Right lobe of liver (tissue), 4 donors: Measurements from ENCODE around the gene PRRG4.

Experiments
- POLR2A ChIP-seq: fragments of 450-650 bp; IDR thresholded peaks from one replicate; pipeline ENCODE4 v1.6.1; 2017; ENCODE audit warnings: antibody characterized with exemption, mild to moderate bottlenecking
- TF ChIP-seq, protein P1 (sequence below), 4 donors: fragments of 200-600 bp in 3 of 4; fragments of 450-650 bp in 1 of 4; IDR thresholded peaks; one replicate each; pipeline versions ENCODE4 v1.5.1 to v1.8.0; 2016 to 2022; ENCODE audit warnings: antibody characterized with exemption in 4 of 4, mild to moderate bottlenecking in 2 of 4
- donor health status: DM: no; HTN: no; CAD: no.
- donor health status: DM: no; HTN: no; CAD: no.
- donor health status: DM: no; HTN: yes; CAD: no.

- no peak for TF ChIP-seq POLR2A
- TF ChIP-seq, protein P1, sequence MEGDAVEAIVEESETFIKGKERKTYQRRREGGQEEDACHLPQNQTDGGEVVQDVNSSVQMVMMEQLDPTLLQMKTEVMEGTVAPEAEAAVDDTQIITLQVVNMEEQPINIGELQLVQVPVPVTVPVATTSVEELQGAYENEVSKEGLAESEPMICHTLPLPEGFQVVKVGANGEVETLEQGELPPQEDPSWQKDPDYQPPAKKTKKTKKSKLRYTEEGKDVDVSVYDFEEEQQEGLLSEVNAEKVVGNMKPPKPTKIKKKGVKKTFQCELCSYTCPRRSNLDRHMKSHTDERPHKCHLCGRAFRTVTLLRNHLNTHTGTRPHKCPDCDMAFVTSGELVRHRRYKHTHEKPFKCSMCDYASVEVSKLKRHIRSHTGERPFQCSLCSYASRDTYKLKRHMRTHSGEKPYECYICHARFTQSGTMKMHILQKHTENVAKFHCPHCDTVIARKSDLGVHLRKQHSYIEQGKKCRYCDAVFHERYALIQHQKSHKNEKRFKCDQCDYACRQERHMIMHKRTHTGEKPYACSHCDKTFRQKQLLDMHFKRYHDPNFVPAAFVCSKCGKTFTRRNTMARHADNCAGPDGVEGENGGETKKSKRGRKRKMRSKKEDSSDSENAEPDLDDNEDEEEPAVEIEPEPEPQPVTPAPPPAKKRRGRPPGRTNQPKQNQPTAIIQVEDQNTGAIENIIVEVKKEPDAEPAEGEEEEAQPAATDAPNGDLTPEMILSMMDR (IDR thresholded peaks at IDR 0.05) = no peak
Measured at GRCh38 chr11:32849761-32850160, 20.0 kb downstream of the PRRG4 start.
